Neuronal stem cell (in vitro differentiated cells): Measurements from ENCODE around the gene NAT9.

Source experiments
- DNase-seq: peaks from one replicate; pipeline ENCODE4 v3.0.0-alpha.2; 2013; ENCODE audit warnings: low spot score
- H2AFZ ChIP-seq: one replicate; pipeline ENCODE4 v1.6.1; 2013; ENCODE audit warnings: mild to moderate bottlenecking, low read length, inconsistent platforms
- H2AK5ac ChIP-seq: 2 replicates; pipeline ENCODE4 v1.6.1; 2013; ENCODE audit warnings: low read depth, mild to moderate bottlenecking, inconsistent platforms, low read length, moderate library complexity, mixed read lengths
- H2BK120ac ChIP-seq: 2 replicates; pipeline ENCODE4 v1.6.1; 2013; ENCODE audit warnings: low read depth, mild to moderate bottlenecking, inconsistent platforms, low read length, moderate library complexity, mixed read lengths
- H2BK12ac ChIP-seq: one replicate; pipeline ENCODE4 v1.6.1; 2013; ENCODE audit warnings: low read length, inconsistent platforms
- H2BK15ac ChIP-seq: 2 replicates; pipeline ENCODE4 v1.6.1; 2013; ENCODE audit warnings: mild to moderate bottlenecking, low read length, inconsistent platforms, mixed read lengths
- H2BK5ac ChIP-seq: one replicate; pipeline ENCODE4 v1.6.1; 2013; ENCODE audit warnings: inconsistent platforms, mild to moderate bottlenecking, low read length, moderate library complexity
- H3K14ac ChIP-seq: one replicate; pipeline ENCODE4 v1.6.1; 2013; ENCODE audit warnings: low read length, inconsistent platforms
- H3K18ac ChIP-seq: 2 replicates; pipeline ENCODE4 v1.6.1; 2013; ENCODE audit warnings: low read length, inconsistent platforms
- H3K23ac ChIP-seq: 2 replicates; pipeline ENCODE4 v1.6.1; 2013; ENCODE audit warnings: low read depth, mild to moderate bottlenecking, mixed read lengths, low read length, inconsistent platforms; ENCODE audit not compliant: poor library complexity
- H3K27ac ChIP-seq: replicated peaks from 3 replicates; pipeline ENCODE4 v1.5.1; 2013; ENCODE audit warnings: low read length, inconsistent platforms
- H3K27me3 ChIP-seq, 3 experiments: 2 replicates each; pipeline ENCODE4 v1.6.1; 2013; ENCODE audit warnings: low read length in 3 of 3, mild to moderate bottlenecking in 2 of 3, inconsistent platforms in 1 of 3, low read depth in 1 of 3, mixed read lengths in 1 of 3, moderate library complexity in 1 of 3; ENCODE audit not compliant: control insufficient read depth in 3 of 3, insufficient read depth in 3 of 3
- H3K36me3 ChIP-seq, 2 donors: replicated peaks in 1 of 2; 2 replicates each; pipeline ENCODE4 v1.6.1; 2013; ENCODE audit warnings: low read length in 2 of 2; ENCODE audit not compliant: control insufficient read depth in 2 of 2, insufficient read depth in 2 of 2
- H3K4ac ChIP-seq: 2 replicates; pipeline ENCODE4 v1.6.1; 2013; ENCODE audit warnings: inconsistent platforms, mild to moderate bottlenecking, low read length, moderate library complexity
- H3K4me1 ChIP-seq, 2 donors: 1 replicate in 1 of 2; 2 replicates in 1 of 2; pipeline ENCODE4 v1.6.1; 2013; ENCODE audit warnings: low read length in 2 of 2, low read depth in 1 of 2; ENCODE audit not compliant: control insufficient read depth in 2 of 2, insufficient read depth in 1 of 2
- H3K4me2 ChIP-seq: one replicate; pipeline ENCODE4 v1.6.1; 2013; ENCODE audit warnings: mild to moderate bottlenecking, low read length, inconsistent platforms; ENCODE audit not compliant: insufficient read depth, poor library complexity, severe bottlenecking
- H3K4me3 ChIP-seq, 2 donors: 2 replicates each; pipeline ENCODE4 v1.5.1; 2013; ENCODE audit warnings: low read length in 2 of 2, mild to moderate bottlenecking in 2 of 2, inconsistent platforms in 1 of 2, moderate library complexity in 1 of 2
- H3K79me1 ChIP-seq: one replicate; pipeline ENCODE4 v1.6.1; 2013; ENCODE audit warnings: low read depth, mild to moderate bottlenecking, inconsistent platforms, low read length, moderate library complexity
- H3K9ac ChIP-seq: one replicate; pipeline ENCODE4 v1.6.1; 2013; ENCODE audit warnings: mild to moderate bottlenecking, low read depth, low read length, inconsistent platforms; ENCODE audit not compliant: poor library complexity
- H3K9me3 ChIP-seq, 2 donors: replicated peaks in 1 of 2; 2 replicates each; pipeline versions ENCODE3 to v1.6.1; 2013; ENCODE audit warnings: low read length in 2 of 2, mild to moderate bottlenecking in 2 of 2, inconsistent platforms in 1 of 2, low read depth in 1 of 2, mixed read lengths in 1 of 2, moderate library complexity in 1 of 2; ENCODE audit not compliant: control insufficient read depth in 2 of 2, insufficient read depth in 1 of 2
- H4K8ac ChIP-seq: one replicate; pipeline ENCODE4 v1.6.1; 2013; ENCODE audit warnings: low read depth, mild to moderate bottlenecking, inconsistent platforms, low read length, moderate library complexity
- H4K91ac ChIP-seq: one replicate; pipeline ENCODE4 v1.6.1; 2013; ENCODE audit warnings: low read length, low read depth, mild to moderate bottlenecking, inconsistent platforms; ENCODE audit not compliant: poor library complexity
- WGBS, 2 donors: extraction: QIAGEN DNeasy Blood & Tissue Kit; methylation state at CpG; one replicate each; pipeline ENCODE4 v1.1.7; 2013; ENCODE audit warnings: missing lambda C conversion rate in 2 of 2, mixed read lengths in 1 of 2; ENCODE audit not compliant: insufficient read length in 2 of 2, insufficient replicate concordance in 1 of 2; ENCODE audit errors: extremely low coverage in 2 of 2; 5-methylcytosine and 5-hydroxymethylcytosine counted together

The NAT9 gene

DNA sequence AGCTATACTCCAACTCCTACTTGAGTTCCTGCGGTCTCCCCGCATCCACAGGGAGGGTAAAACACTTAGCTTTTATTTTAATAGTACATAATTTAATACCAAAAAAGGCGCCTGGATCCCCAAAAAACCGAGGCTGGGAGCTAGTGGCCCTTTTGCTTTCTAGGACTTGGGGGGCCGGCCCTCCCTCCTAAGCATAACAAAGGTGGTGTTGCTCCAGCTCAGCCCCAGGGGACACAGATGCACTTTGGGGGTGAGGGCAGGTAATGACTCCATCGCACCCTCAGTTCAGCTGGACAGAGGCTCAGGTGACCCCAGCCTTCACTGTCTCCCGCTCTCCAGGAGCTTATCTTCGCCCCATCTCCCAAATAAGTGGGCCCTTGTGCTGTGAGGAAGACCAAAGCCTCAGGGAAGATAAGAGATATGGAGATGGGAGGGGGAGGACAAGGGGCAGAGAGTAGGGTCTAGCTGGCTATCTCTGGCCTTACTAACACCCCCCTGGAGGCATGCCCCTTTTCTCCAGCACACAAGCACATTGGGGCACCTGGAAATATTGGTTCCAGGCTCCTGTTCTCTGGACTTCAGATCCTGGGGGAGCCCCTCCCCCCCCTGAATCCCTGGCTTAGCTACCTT, 30.5 kb downstream of the NAT9 start:
- Histone ChIP-seq H3K27me3 (peaks cover 0 to 2% (median 2%) of the 10 kb centered on the region in 3 experiments), H3K4me2 (no peak overlapping the region), H2AK5ac (peak overlapping the region; percentile 30), H4K91ac (no peak overlapping the region), H3K18ac (peak overlapping the region; percentile 67), H3K36me3 (no peaks in the 10 kb centered on the region), H3K9ac (no peak overlapping the region), H2BK120ac (no peak overlapping the region), H3K14ac (no peak overlapping the region), H2AFZ (peak overlapping the region; percentile 23), H3K4ac (no peak overlapping the region), H3K4me3 (no peak overlapping the region), H3K79me1 (peaks cover 12% of the 10 kb centered on the region), H2BK15ac (peak overlapping the region; percentile 62), H4K8ac (no peak overlapping the region), H3K23ac (no peak overlapping the region), H2BK5ac (no peak overlapping the region), H3K9me3 (no peaks in the 10 kb centered on the region), H3K27ac (no peak overlapping the region), H2BK12ac (peak overlapping the region; percentile 81), H3K4me1 (peaks cover 32 to 48% of the 10 kb centered on the region in 2 donors)
- WGBS, 2 donors, result no CpG with 5 or more reads among the region's 8 CpGs
- DNase-seq, result no peak

GRCh38 chr17:74744714-74745547, 31.2 kb downstream of the NAT9 start:
- H3K23ac ChIP-seq, result peak overlapping the region; percentile 22
- H3K18ac ChIP-seq, result peak overlapping the region; percentile 52
- H2BK120ac ChIP-seq, result no peak overlapping the region
- no peak overlapping the region for H3K27ac ChIP-seq
- no peaks in the 10 kb centered on the region for H3K9me3 ChIP-seq
- H3K4me3 ChIP-seq, result peak overlapping the region in 1 of 2 donors; percentile 31
- H3K4me1 ChIP-seq, result peaks cover 26 to 41% of the 10 kb centered on the region in 2 donors
- H2BK12ac ChIP-seq, result no peak overlapping the region
- H3K27me3 ChIP-seq, result peaks cover 0 to 2% (median 2%) of the 10 kb centered on the region in 3 experiments
- peak overlapping the region; percentile 30 for H2AK5ac ChIP-seq
- peak overlapping the region; percentile 65 for H3K4me2 ChIP-seq
- peak overlapping the region; percentile 85 for H2BK5ac ChIP-seq
- no CpG with 5 or more reads among the region's 24 CpGs for WGBS, 2 donors
- peak overlapping the region; percentile 75 for H4K8ac ChIP-seq
- H3K79me1 ChIP-seq, result peaks cover 10% of the 10 kb centered on the region
- H2AFZ ChIP-seq, result peak overlapping the region; percentile 23
- H2BK15ac ChIP-seq, result peak overlapping the region; percentile 96
- no peak overlapping the region for H3K9ac ChIP-seq
- peak overlapping the region; percentile 76 for H3K14ac ChIP-seq
- H3K36me3 ChIP-seq, result no peaks in the 10 kb centered on the region
- no peak overlapping the region for H3K4ac ChIP-seq
- H4K91ac ChIP-seq, result peak overlapping the region; percentile 62
- DNase-seq, result peak; percentile 76

- no peak overlapping the region for H2BK120ac ChIP-seq
- peak overlapping the region in 1 of 2 donors; percentile 27 for H3K4me3 ChIP-seq
- no peak overlapping the region for H4K8ac ChIP-seq
- no peak overlapping the region for H3K4me2 ChIP-seq
- no peaks in the 10 kb centered on the region for H3K9me3 ChIP-seq
- WGBS, 2 donors, result no CpG with 5 or more reads among the region's 2 CpGs
- H2BK12ac ChIP-seq, result no peak overlapping the region
- peaks cover 0 to 2% (median 2%) of the 10 kb centered on the region in 3 experiments for H3K27me3 ChIP-seq
- H3K4ac ChIP-seq, result no peak overlapping the region
- no peak overlapping the region for H3K27ac ChIP-seq
- H3K18ac ChIP-seq, result no peak overlapping the region
- no peak overlapping the region for H3K14ac ChIP-seq
- H3K23ac ChIP-seq, result no peak overlapping the region
- peak overlapping the region; percentile 13 for H2BK15ac ChIP-seq
- H3K9ac ChIP-seq, result no peak overlapping the region
- peak overlapping the region; percentile 23 for H2AFZ ChIP-seq
- H2AK5ac ChIP-seq, result no peak overlapping the region
- no peak for DNase-seq
- H3K4me1 ChIP-seq, result peaks cover 24 to 36% of the 10 kb centered on the region in 2 donors
- H3K79me1 ChIP-seq, result peaks cover 10% of the 10 kb centered on the region
- H4K91ac ChIP-seq, result no peak overlapping the region
- no peak overlapping the region for H2BK5ac ChIP-seq
- H3K36me3 ChIP-seq, result no peaks in the 10 kb centered on the region
Measured at GRCh38 chr17:74744349-74744713, 31.8 kb downstream of the NAT9 start.

DNA sequence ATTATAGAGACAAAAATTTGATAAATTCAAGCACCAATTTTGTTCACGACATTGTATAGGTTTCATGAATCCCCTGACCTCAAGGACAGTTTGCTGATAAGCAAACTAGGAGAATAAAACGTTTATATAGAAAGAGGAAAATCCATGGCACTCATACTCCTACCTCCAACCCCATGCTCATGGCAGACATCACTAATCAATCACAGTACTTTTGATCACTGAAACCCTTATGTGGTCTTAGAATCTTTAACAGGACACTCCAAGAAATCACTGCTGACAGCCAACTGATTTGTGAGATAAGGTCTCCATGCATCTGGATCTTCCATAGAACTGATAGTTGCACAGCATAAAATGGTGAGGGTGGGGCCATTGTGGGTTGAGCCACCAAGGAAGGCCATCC, 32.4 kb downstream of the NAT9 start:
- no peaks in the 10 kb centered on the region for H3K36me3 ChIP-seq
- WGBS, 2 donors, result no CpG with 5 or more reads among the region's 2 CpGs
- H3K27me3 ChIP-seq, result peaks cover 0 to 8% (median 2%) of the 10 kb centered on the region in 3 experiments
- H3K9ac ChIP-seq, result no peak overlapping the region
- H3K14ac ChIP-seq, result no peak overlapping the region
- peak overlapping the region in 1 of 2 donors; percentile 27 for H3K4me3 ChIP-seq
- no peak overlapping the region for H2BK120ac ChIP-seq
- H3K4me2 ChIP-seq, result no peak overlapping the region
- no peak overlapping the region for H3K27ac ChIP-seq
- H2BK12ac ChIP-seq, result no peak overlapping the region
- DNase-seq, result no peak
- H2BK15ac ChIP-seq, result no peak overlapping the region
- no peak overlapping the region for H3K23ac ChIP-seq
- no peak overlapping the region for H4K91ac ChIP-seq
- H2AFZ ChIP-seq, result no peak overlapping the region
- H4K8ac ChIP-seq, result no peak overlapping the region
- H2BK5ac ChIP-seq, result no peak overlapping the region
- H3K9me3 ChIP-seq, result no peaks in the 10 kb centered on the region
- H3K18ac ChIP-seq, result no peak overlapping the region
- H2AK5ac ChIP-seq, result no peak overlapping the region
- H3K79me1 ChIP-seq, result peaks cover 5% of the 10 kb centered on the region
- H3K4ac ChIP-seq, result no peak overlapping the region
- H3K4me1 ChIP-seq, result peaks cover 24 to 36% of the 10 kb centered on the region in 2 donors
